ENCODE results near the gene INAFM1. TPM values are rescaled to one million over a fixed set of nuclear protein-coding genes. Genes with fewer than 3 reads are reported as not detected.
A peak's percentile ranks its signal among the peaks of the same experiment; 100 is the strongest.

INAFM1 gene
- total and polyA plus RNA-seq, 9 of the 15 experiments (the other 6 are each of a cell fraction or from before 2014, with no cell fraction given) = 0.71 to 30.9 (median 3.1) TPM

- TF ChIP-seq ZNF280B (CRISPR knock-in tag; IDR thresholded peaks at IDR 0.05) (no peak), KDM2B (CRISPR knock-in tag; IDR thresholded peaks at IDR 0.05) (no peak), BRD4 (IDR thresholded peaks at IDR 0.05) (peak; percentile 94), ARID1B (IDR thresholded peaks at IDR 0.05) (peak; percentile 12), CAMTA2 (CRISPR knock-in tag; conservative IDR thresholded peaks at IDR 0.05) (no peak), FOXM1 (IDR thresholded peaks at IDR 0.05; ENCODE audit: low read depth) (no peak), FOXM1 (CRISPR knock-in tag; IDR thresholded peaks at IDR 0.05; ENCODE audit: low read depth) (0 out of 2 replicates have a peak, but pooled peaks have one; percentile 66), THRB (CRISPR knock-in tag; conservative IDR thresholded peaks at IDR 0.05) (peak; percentile 66; the same call in 1 of the 2 replicates), ZNF24 (IDR thresholded peaks at IDR 0.05) (no peak), CUX1 (CRISPR knock-in tag; IDR thresholded peaks at IDR 0.05) (peak; percentile 29), CHCHD3 (CRISPR knock-in tag; IDR thresholded peaks at IDR 0.05) (no peak), HIVEP1 (CRISPR knock-in tag; IDR thresholded peaks at IDR 0.05) (no peak), CBX3 (IDR thresholded peaks at IDR 0.05; ENCODE audit: borderline replicate concordance in 1 of 2, low read length in 2 of 2) (no peak), FUS (optimal IDR thresholded peaks at IDR 0.05; ENCODE audit: low read depth, low read length) (peak; percentile 99), SRSF3 (IDR thresholded peaks at IDR 0.05; ENCODE audit: insufficient read depth, low read length) (peak; percentile 90; the same call in 1 of the 2 replicates)
Measured at GRCh38 chr19:47226426-47227351, 48.0 kb upstream of the INAFM1 start (continued).

Measured in K562 (cell line).